Nephron (organoid): Measurements from ENCODE around the gene NAGS.

Experiments used
- H3K27ac Mint-ChIP-seq, 3 experiments: 2 replicates each; pipeline ENCODE4 v1.8.0; 2020; ENCODE audit warnings: mixed read lengths in 3 of 3, mild to moderate bottlenecking in 2 of 3, moderate library complexity in 1 of 3
- H3K27me3 Mint-ChIP-seq: 2 replicates; pipeline ENCODE4 v1.8.0; 2021; ENCODE audit warnings: low read depth, mild to moderate bottlenecking, moderate library complexity, mixed read lengths
- H3K36me3 Mint-ChIP-seq: 2 replicates; pipeline ENCODE4 v1.8.0; 2020; ENCODE audit warnings: low read depth, mixed read lengths
- H3K4me1 Mint-ChIP-seq: 2 replicates; pipeline ENCODE4 v1.8.0; 2020; ENCODE audit warnings: mixed read lengths
- H3K4me3 Mint-ChIP-seq, 3 experiments: 2 replicates each; pipeline ENCODE4 v1.8.0; 2020; ENCODE audit warnings: mild to moderate bottlenecking in 3 of 3, mixed read lengths in 3 of 3, moderate library complexity in 2 of 3
- H3K9me3 Mint-ChIP-seq: 2 replicates; pipeline ENCODE4 v1.8.0; 2020; ENCODE audit warnings: mixed read lengths
- TF ChIP-seq, protein P1 (sequence below), 3 experiments: fragments of 200-600 bp; sonication (generic); IDR thresholded peaks; one replicate each; pipeline ENCODE4 v1.5.0; 2021; ENCODE audit warnings: antibody characterized with exemption in 3 of 3; ENCODE audit not compliant: unreplicated experiment in 3 of 3

The NAGS gene

DNA sequence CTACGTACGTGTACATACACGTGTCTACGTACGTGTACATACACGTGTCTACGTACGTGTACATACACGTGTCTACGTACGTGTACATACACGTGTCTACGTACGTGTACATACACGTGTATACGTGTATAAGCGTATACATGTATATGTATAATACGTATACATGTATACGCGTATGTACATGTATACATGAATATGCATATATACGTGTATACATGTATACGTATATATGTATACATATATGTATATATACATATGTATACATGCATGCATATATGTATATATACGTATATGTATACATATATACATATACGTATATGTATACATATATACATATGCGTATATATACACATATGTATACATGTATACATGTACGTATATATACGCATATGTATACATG, 28.5 kb upstream of the NAGS start:
- H3K4me3 Mint-ChIP-seq, result no peak overlapping the region
- TF ChIP-seq, protein P1, sequence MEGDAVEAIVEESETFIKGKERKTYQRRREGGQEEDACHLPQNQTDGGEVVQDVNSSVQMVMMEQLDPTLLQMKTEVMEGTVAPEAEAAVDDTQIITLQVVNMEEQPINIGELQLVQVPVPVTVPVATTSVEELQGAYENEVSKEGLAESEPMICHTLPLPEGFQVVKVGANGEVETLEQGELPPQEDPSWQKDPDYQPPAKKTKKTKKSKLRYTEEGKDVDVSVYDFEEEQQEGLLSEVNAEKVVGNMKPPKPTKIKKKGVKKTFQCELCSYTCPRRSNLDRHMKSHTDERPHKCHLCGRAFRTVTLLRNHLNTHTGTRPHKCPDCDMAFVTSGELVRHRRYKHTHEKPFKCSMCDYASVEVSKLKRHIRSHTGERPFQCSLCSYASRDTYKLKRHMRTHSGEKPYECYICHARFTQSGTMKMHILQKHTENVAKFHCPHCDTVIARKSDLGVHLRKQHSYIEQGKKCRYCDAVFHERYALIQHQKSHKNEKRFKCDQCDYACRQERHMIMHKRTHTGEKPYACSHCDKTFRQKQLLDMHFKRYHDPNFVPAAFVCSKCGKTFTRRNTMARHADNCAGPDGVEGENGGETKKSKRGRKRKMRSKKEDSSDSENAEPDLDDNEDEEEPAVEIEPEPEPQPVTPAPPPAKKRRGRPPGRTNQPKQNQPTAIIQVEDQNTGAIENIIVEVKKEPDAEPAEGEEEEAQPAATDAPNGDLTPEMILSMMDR (IDR thresholded peaks at IDR 0.05; ENCODE audit: unreplicated experiment in 3 of 3), result no peak
- H3K27me3 Mint-ChIP-seq, result peaks cover 55% of the 10 kb centered on the region

DNA sequence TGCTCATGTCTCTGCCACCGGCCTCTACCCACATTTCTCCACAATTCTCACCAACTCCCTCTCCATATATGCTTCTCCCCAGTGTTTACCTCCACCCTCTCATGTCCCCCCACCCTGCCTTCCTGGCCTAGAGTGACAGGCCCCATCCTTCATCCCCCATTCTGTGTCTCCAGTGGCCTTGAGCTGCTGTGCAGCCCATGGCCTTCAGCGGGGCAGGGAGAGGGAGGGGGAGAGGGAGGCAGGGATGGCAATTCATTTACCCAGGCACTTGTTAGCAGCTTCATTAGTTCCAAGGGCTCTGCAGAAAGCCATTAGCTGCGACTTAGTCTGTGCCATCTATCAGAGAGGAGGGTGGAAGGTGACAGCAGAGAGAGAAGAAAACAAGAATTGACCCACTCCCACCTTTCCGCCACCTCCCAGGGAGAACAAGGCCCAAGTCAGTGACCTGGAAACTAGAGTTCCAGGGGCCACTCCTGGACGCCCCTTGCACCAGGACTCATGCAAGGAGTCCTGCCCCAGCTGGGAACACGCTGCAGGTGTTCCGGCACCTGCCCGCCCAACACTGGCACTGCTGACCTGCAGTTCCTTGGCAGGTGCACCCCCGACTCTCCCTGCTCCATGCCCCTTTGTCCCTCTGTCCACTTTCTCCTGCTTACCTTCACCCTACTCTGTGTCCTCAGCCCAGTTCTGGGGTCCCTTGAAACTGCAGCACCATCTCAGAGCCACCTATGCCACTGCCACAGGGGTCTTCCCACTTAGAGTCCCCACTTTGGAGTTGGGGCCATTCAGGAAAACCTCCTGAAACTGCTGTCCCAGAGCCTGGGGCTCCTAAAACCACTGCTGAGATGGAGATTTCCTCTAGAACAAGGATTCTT, 27.2 kb upstream of the NAGS start:
- Mint-ChIP-seq H3K4me3 (no peak overlapping the region), H3K27ac (no peak overlapping the region), H3K9me3 (no peaks in the 10 kb centered on the region), H3K27me3 (peaks cover 63% of the 10 kb centered on the region), H3K36me3 (no peaks in the 10 kb centered on the region), H3K4me1 (no peaks in the 10 kb centered on the region)
- TF ChIP-seq, protein P1 (IDR thresholded peaks at IDR 0.05; ENCODE audit: unreplicated experiment in 3 of 3), result no peak

More for the DNA sequence above, 28.5 kb upstream of the NAGS start:
- H3K9me3 Mint-ChIP-seq, result no peaks in the 10 kb centered on the region
- no peaks in the 10 kb centered on the region for H3K4me1 Mint-ChIP-seq
- H3K27ac Mint-ChIP-seq, result no peak overlapping the region
- no peaks in the 10 kb centered on the region for H3K36me3 Mint-ChIP-seq

- TF ChIP-seq, protein P1 (IDR thresholded peaks at IDR 0.05; ENCODE audit: unreplicated experiment in 3 of 3), result no peak
- Mint-ChIP-seq H3K27me3 (peaks cover 72% of the 10 kb centered on the region), H3K4me3 (no peak overlapping the region)
Measured at GRCh38 chr17:43978078-43978477, 26.3 kb upstream of the NAGS start.

DNA sequence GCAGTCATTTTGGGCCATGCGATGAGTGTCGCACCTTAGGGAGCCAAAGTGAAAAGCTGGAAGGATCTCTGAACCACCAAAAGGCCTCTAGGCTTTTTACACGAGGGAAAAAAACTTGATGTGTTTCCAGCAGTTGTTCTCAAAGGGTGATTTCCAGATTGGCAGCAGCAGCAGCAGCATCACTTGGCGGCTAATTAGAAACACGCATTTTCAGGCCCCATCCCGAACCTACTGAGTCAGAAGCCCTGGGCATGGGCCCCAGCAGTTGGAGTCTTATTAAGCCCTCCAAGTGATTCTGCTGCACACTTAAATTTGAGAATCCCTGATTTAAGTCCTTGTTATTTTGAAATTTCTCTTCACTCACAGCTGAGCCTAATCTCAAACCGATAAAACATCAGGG, 25.4 kb upstream of the NAGS start:
- Mint-ChIP-seq H3K27ac (no peak overlapping the region), H3K27me3 (peaks cover 76% of the 10 kb centered on the region), H3K36me3 (no peaks in the 10 kb centered on the region), H3K4me3 (no peak overlapping the region), H3K4me1 (no peaks in the 10 kb centered on the region), H3K9me3 (no peaks in the 10 kb centered on the region)
- TF ChIP-seq, protein P1 (IDR thresholded peaks at IDR 0.05; ENCODE audit: unreplicated experiment in 3 of 3), result no peak

More at GRCh38 chr17:43978078-43978477, 26.3 kb upstream of the NAGS start:
- no peak overlapping the region for H3K27ac Mint-ChIP-seq
- no peaks in the 10 kb centered on the region for H3K9me3 Mint-ChIP-seq
- H3K4me1 Mint-ChIP-seq, result no peaks in the 10 kb centered on the region
- H3K36me3 Mint-ChIP-seq, result no peaks in the 10 kb centered on the region

DNA sequence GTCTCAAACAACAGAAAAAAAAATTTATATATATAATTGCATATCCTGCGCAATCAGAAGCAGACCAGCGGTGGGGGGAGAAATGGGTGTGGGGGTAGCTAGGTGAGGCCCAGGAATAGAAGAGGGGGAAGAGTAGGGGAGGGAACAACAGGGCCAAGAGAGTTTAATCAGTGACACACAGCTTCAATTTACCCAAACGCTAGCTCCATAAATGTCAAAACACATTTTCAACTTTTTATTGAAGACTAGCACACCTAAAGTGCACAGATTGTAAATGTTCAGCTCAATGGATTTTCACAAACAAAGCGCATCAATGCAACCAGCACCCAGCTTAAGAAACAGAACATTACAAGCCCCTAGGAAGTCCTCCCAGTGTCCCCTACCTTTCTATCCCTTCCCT, 24.8 kb upstream of the NAGS start:
- Mint-ChIP-seq H3K9me3 (no peaks in the 10 kb centered on the region), H3K27ac (no peak overlapping the region), H3K27me3 (peaks cover 76% of the 10 kb centered on the region), H3K36me3 (no peaks in the 10 kb centered on the region), H3K4me3 (no peak overlapping the region), H3K4me1 (no peaks in the 10 kb centered on the region)
- TF ChIP-seq, protein P1 (IDR thresholded peaks at IDR 0.05; ENCODE audit: unreplicated experiment in 3 of 3), result no peak

GRCh38 chr17:43982171-43982570, 22.3 kb upstream of the NAGS start:
- Mint-ChIP-seq H3K27ac (no peak overlapping the region), H3K27me3 (peaks cover 90% of the 10 kb centered on the region), H3K4me3 (peak overlapping the region; percentile 21 to 63 (median 48)), H3K4me1 (peaks cover 1% of the 10 kb centered on the region), H3K36me3 (no peaks in the 10 kb centered on the region), H3K9me3 (no peaks in the 10 kb centered on the region)
- TF ChIP-seq, protein P1 (IDR thresholded peaks at IDR 0.05; ENCODE audit: unreplicated experiment in 3 of 3), result no peak
